ENCODE measurements around the gene GDAP1L1.
"Not testable (repeated sequence)": the region's sequence is repeated elsewhere in the genome, so short reads cannot be mapped to it uniquely, and the experiment has no call there.

GDAP1L1 gene

DNA sequence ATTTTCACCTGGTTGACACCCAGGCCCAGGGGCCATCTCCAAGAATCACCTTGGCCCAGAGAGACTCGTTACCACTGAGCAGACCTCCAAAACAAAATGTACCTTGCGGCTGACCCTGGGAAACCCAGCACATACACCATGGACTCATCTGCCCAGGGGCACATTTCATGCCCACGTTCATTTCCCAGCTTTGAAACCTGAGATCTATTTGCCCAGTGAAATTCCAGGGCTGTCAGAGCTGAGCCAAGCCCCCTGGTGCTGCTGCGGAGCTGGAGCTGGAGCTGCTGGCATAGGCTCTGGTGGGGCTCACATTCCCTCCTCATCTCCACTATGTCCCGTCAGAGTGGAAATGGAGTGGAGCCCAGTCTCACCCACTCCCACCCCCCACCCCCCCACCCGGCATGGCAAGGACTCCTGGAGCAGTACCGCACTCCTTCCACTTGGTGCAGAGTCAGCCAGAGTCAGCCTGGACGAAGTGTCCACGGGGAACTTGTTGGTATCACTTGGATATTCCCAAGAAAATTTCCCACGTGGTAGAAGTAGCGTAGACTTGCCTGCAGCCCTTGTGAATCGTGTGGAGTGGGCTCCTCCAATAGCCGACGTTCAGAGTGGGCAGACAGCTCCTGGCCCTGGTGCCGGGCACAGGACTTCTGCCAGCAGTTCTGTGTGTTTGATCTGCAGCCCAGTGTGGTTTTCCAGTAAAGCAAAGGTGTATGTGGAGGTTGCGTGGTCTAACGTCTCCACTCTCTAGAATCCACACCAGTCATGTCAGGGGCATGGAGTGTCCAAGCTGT is 18.4 kb upstream of the GDAP1L1 start:
- no peak for DNase-seq (ENCODE audit: low read depth)
- TF ChIP-seq, protein P1, sequence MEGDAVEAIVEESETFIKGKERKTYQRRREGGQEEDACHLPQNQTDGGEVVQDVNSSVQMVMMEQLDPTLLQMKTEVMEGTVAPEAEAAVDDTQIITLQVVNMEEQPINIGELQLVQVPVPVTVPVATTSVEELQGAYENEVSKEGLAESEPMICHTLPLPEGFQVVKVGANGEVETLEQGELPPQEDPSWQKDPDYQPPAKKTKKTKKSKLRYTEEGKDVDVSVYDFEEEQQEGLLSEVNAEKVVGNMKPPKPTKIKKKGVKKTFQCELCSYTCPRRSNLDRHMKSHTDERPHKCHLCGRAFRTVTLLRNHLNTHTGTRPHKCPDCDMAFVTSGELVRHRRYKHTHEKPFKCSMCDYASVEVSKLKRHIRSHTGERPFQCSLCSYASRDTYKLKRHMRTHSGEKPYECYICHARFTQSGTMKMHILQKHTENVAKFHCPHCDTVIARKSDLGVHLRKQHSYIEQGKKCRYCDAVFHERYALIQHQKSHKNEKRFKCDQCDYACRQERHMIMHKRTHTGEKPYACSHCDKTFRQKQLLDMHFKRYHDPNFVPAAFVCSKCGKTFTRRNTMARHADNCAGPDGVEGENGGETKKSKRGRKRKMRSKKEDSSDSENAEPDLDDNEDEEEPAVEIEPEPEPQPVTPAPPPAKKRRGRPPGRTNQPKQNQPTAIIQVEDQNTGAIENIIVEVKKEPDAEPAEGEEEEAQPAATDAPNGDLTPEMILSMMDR (conservative IDR thresholded peaks at IDR 0.05; ENCODE audit: low read depth, low read length), result no peak
- H3K4me3 ChIP-seq (ENCODE audit: low read length), result no peak overlapping the region

DNA sequence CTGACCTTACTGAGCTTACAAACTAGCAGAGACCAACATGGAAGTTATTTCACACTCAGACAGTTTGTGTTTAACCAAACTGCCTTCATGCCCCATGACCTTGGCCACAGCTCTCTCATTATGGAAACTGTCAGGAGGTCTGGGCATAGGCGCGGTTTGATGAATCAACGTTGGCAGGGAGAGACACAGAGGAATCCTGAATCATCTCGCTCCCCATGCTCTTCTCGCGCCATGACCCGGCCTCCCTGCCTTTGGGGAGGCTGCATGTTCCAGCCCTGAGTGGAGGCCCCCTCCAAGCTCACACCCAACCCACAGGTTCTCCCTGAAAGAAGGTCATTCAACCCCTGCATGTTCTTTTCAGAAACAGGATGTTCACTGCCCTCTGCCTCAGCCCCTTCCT is 15.9 kb upstream of the GDAP1L1 start:
- H3K4me3 ChIP-seq (ENCODE audit: low read length), result no peak overlapping the region
- DNase-seq (ENCODE audit: low read depth), result no peak
- TF ChIP-seq, protein P1 (conservative IDR thresholded peaks at IDR 0.05; ENCODE audit: low read depth, low read length), result no peak

DNA sequence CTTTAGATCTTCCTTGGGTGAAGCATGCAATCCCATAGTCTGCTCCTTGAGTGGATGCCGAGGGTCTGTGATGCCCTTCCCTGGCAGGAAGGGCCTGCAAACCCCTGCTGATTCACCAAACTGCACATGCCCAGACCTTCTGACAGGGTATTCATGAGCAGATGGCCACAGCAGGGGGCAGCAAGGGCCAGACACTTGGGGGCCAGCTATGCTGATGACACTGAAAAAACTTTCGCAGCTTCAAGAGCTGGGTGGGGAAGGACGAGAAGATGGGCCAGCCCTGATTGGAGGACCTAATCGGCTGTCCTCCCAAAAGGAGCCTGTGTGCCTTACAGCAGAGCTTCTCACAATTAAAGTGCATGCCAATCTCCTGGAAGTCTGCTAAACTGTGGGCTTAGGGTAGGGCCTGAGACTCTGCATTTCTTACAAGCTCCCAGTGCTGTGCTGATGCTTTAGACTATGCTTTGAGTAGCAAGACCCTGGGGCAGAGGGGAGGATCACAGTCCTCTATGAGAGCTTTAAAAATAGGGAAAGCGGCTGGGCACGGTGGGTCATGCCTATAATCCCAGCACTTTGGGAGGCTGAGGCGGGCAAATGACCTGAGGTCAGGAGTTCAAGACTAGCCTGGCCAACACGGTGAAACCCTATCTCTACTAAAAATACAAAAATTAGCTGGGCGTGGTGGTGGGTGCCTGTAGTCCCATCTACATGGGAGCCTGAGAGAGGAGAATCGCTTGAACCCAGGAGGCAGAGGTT is 15.2 kb upstream of the GDAP1L1 start:
- no peak overlapping the region for H3K4me3 ChIP-seq (ENCODE audit: low read length)
- TF ChIP-seq, protein P1 (conservative IDR thresholded peaks at IDR 0.05; ENCODE audit: low read depth, low read length), result no peak
- no peak for DNase-seq (ENCODE audit: low read depth)

DNA sequence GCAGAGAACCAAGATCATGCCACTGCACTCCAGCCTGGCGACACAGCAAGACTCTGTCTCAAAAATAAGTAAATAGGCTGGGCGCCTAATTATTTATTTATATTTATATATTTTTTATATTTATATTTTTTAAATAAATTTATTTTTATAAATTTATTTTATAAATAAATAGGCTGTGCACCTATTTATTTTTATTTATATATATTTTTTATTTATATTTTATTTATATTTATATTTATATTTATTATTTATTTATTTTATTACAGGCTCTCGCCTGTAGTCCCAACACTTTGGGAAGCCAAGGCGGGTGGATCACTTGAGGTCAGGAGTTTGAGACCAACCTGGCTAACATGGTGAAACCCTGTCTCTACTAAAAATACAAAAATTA is 14.6 kb upstream of the GDAP1L1 start:
- H3K4me3 ChIP-seq (ENCODE audit: low read length); DNase-seq (ENCODE audit: low read depth): not testable (repeated sequence)

DNA sequence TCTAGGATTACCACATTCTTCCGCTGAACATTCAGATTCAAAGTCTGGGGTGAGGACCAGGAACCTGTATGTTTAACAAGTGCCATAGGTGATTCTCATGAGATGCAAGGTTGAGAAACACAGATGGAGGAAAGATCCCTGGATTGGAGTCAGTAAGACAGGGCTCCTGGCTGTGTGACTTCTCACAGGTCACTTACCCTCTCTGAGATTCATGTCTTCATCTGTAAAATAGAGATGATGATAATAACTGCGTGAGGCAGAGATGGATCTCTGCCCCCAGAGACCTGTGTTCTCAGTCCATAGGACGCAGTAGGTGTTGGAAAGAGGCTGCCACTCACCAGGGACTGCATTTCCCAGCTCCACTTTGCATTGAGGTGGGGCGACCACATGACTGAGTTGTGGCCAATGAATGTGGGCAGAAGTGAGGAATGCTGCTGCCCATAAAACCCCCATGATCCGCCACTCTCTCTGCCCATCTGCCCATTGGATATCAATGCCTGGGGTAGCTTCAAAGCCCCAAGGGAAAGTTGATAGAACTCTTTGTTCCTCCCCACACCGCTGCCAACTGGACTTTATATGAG is 13.6 kb upstream of the GDAP1L1 start:
- TF ChIP-seq, protein P1 (conservative IDR thresholded peaks at IDR 0.05; ENCODE audit: low read depth, low read length), result no peak
- no peak overlapping the region for H3K4me3 ChIP-seq (ENCODE audit: low read length)

DNA sequence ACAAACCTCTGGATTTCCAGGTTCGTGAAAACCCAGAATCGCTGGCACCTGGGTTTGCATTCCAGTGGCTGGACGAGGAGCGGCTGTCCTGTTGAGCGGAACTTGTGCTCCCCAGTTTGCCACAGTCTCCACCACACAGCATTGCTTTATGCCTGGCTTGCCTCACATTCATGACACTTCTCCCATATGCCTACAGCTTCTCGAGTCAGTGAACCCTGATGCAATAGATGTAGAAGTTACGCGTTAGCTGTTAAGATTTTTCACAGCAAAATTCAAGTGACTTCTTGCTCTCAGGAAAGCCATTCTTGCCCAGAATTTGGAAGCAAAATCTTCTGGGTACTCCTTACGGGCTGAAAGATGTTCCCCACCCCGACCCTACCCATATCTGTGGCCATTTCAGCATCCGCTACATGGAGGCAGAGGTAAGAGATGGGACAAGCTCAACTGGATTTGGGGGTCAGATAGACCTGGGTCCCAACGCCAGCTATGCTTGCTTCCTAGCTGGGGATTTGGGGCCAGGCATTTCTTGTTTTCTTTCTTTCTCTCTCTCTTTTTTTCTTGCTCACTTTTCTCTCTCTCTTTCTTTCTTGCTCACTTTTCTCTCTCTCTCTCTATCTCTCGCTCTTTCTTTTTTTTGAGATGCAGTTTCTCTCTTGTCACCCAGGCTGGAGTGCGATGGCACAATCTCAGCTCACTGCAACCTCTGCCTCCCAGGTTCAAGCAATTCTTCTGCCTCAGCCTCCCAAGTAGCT is 12.4 kb upstream of the GDAP1L1 start:
- DNase-seq (ENCODE audit: low read depth), result no peak
- TF ChIP-seq, protein P1 (conservative IDR thresholded peaks at IDR 0.05; ENCODE audit: low read depth, low read length), result no peak
- no peak overlapping the region for H3K4me3 ChIP-seq (ENCODE audit: low read length)

More for the DNA sequence above, 13.6 kb upstream of the GDAP1L1 start:
- no peak for DNase-seq (ENCODE audit: low read depth)

DNA sequence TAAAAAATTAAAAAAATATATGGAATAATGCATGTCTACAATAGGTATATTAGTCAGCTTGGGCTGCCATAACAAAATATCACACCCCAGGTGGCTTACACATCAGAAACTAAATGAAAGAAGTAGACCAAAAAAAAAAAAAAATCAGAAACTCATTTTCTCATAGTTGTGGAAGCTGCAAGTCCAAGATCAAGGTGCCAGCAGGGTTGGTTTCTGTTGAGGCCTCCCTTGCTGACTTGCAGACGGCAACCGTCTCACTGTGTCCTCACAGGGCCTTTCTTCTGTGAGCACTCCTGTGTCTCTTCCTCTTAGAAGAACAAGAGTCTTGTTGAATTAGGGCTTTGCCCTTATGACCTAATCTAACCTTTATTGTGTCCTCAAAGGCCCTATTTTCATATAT is 11.4 kb upstream of the GDAP1L1 start:
- TF ChIP-seq, protein P1 (conservative IDR thresholded peaks at IDR 0.05; ENCODE audit: low read depth, low read length), result no peak
- DNase-seq (ENCODE audit: low read depth), result no peak
- no peak overlapping the region for H3K4me3 ChIP-seq (ENCODE audit: low read length)

DNA sequence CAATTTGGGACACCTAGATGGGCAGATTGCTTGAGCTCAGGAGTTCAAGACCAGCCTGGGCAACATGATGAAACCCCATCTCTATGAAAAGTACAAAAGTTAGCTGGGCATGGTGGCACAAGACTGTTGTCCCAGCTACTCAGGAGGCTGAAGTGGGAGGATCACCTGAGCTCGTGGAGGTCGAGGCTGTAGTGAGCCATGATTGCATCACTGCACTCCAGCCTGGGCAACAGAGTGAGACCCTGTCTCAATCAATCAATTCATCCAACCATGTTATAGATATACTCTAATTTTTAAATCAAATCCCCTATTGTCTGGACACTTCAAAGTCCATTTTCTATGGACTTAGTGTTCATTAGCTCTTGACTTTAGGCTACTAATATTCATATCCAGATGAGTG is 10.3 kb upstream of the GDAP1L1 start:
- H3K4me3 ChIP-seq (ENCODE audit: low read length); DNase-seq (ENCODE audit: low read depth): not testable (repeated sequence)
